Measurements from ENCODE around the gene CD47. TPM values are rescaled to one million over a fixed set of nuclear protein-coding genes. Genes with fewer than 3 reads are reported as not detected.

The CD47 gene
- total and polyA plus RNA-seq, 2 donors (not counting 1 experiment from before 2014, with no cell fraction given): 86.4 to 259 TPM

DNA sequence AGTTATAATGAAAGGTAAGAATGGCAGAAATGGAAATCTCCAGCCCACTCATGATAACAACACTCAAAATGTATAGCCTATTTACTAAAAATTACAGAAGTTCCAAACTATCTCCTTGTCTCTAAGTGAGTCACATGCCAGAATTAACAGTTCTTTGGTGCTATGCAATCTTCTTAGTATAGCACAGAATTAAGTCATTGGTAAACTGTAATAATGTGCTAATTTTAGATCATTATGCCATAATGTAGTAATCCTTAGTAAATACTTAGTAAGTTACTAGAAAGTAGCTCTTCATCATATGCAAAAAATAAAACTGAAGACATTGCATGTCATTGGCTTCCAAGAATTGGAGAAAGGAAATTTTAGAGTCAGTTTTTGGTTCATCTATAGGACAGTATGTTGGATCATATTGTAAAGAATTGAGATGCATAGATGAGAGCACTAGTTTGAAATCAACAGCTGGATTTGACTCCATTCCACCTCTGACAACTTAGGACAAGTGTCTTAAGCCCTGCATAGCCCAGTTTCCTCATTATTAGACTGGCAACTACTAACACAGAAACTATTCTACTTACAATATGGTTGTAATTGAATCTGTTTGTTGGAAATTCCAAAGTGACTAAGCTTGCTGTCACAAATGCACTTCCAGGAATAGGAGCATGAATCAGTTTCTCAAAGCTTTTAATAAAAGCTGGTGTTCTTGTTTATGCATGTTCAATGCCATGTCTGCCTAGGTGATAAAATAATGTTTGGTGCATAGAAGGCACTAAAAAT, 40.1 kb upstream of the CD47 start:
- ChIA-PET CTCF (interaction anchor here (0.5 to 1.2 kb wide), 4 partner anchors 23 to 895 kb away, joined by 3 to 4 read pairs (median 3); no protein-coding TSS in a partner anchor), POLR2A (interaction anchor here (0.8 to 1.2 kb wide), 2 partner anchors 38 to 91 kb away, joined by 3 read pairs; no protein-coding TSS in a partner anchor)
- Histone ChIP-seq H3K27me3 (replicated peaks in 1 of 4; ENCODE audit: control extremely low read depth in 1 of 4, control insufficient read depth in 3 of 4, insufficient read depth in 4 of 4, low read length in 3 of 4) (no peaks in the 10 kb centered on the region), H3K4me2 (replicated peaks; ENCODE audit: low read depth, low read length, poor library complexity, severe bottlenecking) (peak overlapping the region; percentile 79), H4K20me1 (ENCODE audit: control insufficient read depth, insufficient read depth, low read length, poor library complexity, severe bottlenecking) (no peaks in the 10 kb centered on the region), H2AFZ (ENCODE audit: insufficient read depth, low read depth, low read length, poor library complexity, severe bottlenecking) (no peak overlapping the region), H3K79me2 (ENCODE audit: control insufficient read depth, insufficient read depth, low read length) (peaks cover 96% of the 10 kb centered on the region), H3K9me3 (ENCODE audit: control extremely low read depth in 1 of 3, control insufficient read depth in 2 of 3, insufficient read depth in 1 of 3, low read length in 2 of 3) (no peaks in the 10 kb centered on the region), H3K4me3 (ENCODE audit: control extremely low read depth in 1 of 5, extremely low read depth in 1 of 5, insufficient read depth in 1 of 5, low read depth in 2 of 5, low read length in 4 of 5) (peak overlapping the region in 1 of 5 experiments; percentile 49), H3K9ac (ENCODE audit: low read length) (peak overlapping the region; percentile 54), H3K4me1 (ENCODE audit: control insufficient read depth in 2 of 2, insufficient read depth in 2 of 2, low read length in 2 of 2) (peaks cover 97% of the 10 kb centered on the region in 2 donors), H3K27ac (ENCODE audit: low read length in 2 of 2) (peak overlapping the region; percentile 91 to 99), H3K36me3 (replicated peaks in 1 of 2; ENCODE audit: control extremely low read depth in 1 of 2, control insufficient read depth in 1 of 2, extremely low read depth in 1 of 2, insufficient read depth in 2 of 2, low read length in 1 of 2) (peaks cover 0 to 25% of the 10 kb centered on the region in 2 experiments)
- Mint-ChIP-seq H3K4me3 (peak overlapping the region; percentile 62), H3K9me3 (ENCODE audit: insufficient read depth) (no peaks in the 10 kb centered on the region), H3K4me1 (peaks cover 91% of the 10 kb centered on the region), H3K27ac (peak overlapping the region; percentile 85), H3K27me3 (no peaks in the 10 kb centered on the region)
- ATAC-seq (ENCODE audit: low read depth) (no peak), DNase-seq (peak; percentile 39)
- TF ChIP-seq, protein P1, sequence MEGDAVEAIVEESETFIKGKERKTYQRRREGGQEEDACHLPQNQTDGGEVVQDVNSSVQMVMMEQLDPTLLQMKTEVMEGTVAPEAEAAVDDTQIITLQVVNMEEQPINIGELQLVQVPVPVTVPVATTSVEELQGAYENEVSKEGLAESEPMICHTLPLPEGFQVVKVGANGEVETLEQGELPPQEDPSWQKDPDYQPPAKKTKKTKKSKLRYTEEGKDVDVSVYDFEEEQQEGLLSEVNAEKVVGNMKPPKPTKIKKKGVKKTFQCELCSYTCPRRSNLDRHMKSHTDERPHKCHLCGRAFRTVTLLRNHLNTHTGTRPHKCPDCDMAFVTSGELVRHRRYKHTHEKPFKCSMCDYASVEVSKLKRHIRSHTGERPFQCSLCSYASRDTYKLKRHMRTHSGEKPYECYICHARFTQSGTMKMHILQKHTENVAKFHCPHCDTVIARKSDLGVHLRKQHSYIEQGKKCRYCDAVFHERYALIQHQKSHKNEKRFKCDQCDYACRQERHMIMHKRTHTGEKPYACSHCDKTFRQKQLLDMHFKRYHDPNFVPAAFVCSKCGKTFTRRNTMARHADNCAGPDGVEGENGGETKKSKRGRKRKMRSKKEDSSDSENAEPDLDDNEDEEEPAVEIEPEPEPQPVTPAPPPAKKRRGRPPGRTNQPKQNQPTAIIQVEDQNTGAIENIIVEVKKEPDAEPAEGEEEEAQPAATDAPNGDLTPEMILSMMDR (IDR thresholded peaks at IDR 0.05): no peak
- no peak for TF ChIP-seq EZH2 (IDR thresholded peaks at IDR 0.05; ENCODE audit: borderline replicate concordance, insufficient read depth, low read depth, low read length, poor library complexity, severe bottlenecking)
- intact Hi-C loops (cut with micrococcal nuclease): loop anchor here (10.0 kb wide), 1 partner anchor 54 kb away; no protein-coding TSS in a partner anchor

DNA sequence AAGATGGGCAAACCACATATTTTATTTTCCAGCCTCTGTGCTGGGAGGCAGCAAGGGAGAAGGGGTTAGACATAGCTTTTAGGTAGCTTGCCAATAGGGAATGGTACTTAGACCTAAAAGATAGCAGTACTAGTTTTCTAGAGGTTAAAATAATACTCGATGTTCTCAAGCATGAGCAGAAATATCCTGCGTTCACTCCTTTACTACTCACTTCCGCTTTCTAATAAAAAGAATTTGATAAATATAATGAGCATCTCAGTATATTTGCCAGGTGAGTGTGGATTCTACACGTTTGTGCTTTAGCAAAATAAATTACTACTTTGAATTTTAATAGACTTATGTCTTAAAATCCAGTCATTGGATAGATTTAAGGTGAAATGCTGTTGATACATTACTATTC, 39.4 kb upstream of the CD47 start:
- POLR2A ChIA-PET: interaction anchor here (1.2 kb wide), 1 partner anchor 38 kb away, joined by 3 read pairs; no protein-coding TSS in a partner anchor
- CTCF ChIA-PET: no interaction called here
- TF ChIP-seq, protein P1 (IDR thresholded peaks at IDR 0.05): no peak
- no peak for TF ChIP-seq EZH2 (IDR thresholded peaks at IDR 0.05; ENCODE audit: borderline replicate concordance, insufficient read depth, low read depth, low read length, poor library complexity, severe bottlenecking)
- Histone ChIP-seq H2AFZ (ENCODE audit: insufficient read depth, low read depth, low read length, poor library complexity, severe bottlenecking) (no peak overlapping the region), H3K4me3 (ENCODE audit: control extremely low read depth in 1 of 5, extremely low read depth in 1 of 5, insufficient read depth in 1 of 5, low read depth in 2 of 5, low read length in 4 of 5) (peak overlapping the region in 3 of 5 experiments; percentile 16 to 49 (median 28)), H3K9ac (ENCODE audit: low read length) (peak overlapping the region; percentile 54), H3K36me3 (replicated peaks in 1 of 2; ENCODE audit: control extremely low read depth in 1 of 2, control insufficient read depth in 1 of 2, extremely low read depth in 1 of 2, insufficient read depth in 2 of 2, low read length in 1 of 2) (peaks cover 0 to 19% of the 10 kb centered on the region in 2 experiments), H3K4me2 (replicated peaks; ENCODE audit: low read depth, low read length, poor library complexity, severe bottlenecking) (peak overlapping the region; percentile 79), H3K4me1 (ENCODE audit: control insufficient read depth in 2 of 2, insufficient read depth in 2 of 2, low read length in 2 of 2) (peaks cover 92 to 93% of the 10 kb centered on the region in 2 donors), H4K20me1 (ENCODE audit: control insufficient read depth, insufficient read depth, low read length, poor library complexity, severe bottlenecking) (no peaks in the 10 kb centered on the region), H3K27me3 (replicated peaks in 1 of 4; ENCODE audit: control extremely low read depth in 1 of 4, control insufficient read depth in 3 of 4, insufficient read depth in 4 of 4, low read length in 3 of 4) (no peaks in the 10 kb centered on the region), H3K79me2 (ENCODE audit: control insufficient read depth, insufficient read depth, low read length) (peaks cover 93% of the 10 kb centered on the region), H3K27ac (ENCODE audit: low read length in 2 of 2) (peak overlapping the region; percentile 91 to 99), H3K9me3 (ENCODE audit: control extremely low read depth in 1 of 3, control insufficient read depth in 2 of 3, insufficient read depth in 1 of 3, low read length in 2 of 3) (no peaks in the 10 kb centered on the region)
- ATAC-seq (ENCODE audit: low read depth) (no peak), DNase-seq (peak; percentile 66)
- Mint-ChIP-seq H3K9me3 (ENCODE audit: insufficient read depth) (no peaks in the 10 kb centered on the region), H3K27ac (peak overlapping the region; percentile 85), H3K4me3 (peak overlapping the region; percentile 62), H3K27me3 (no peaks in the 10 kb centered on the region), H3K4me1 (peaks cover 87% of the 10 kb centered on the region)
- WGBS (ENCODE audit: insufficient coverage): no CpG with 5 or more reads among the region's 4 CpGs
- intact Hi-C loops (cut with micrococcal nuclease): loop anchor here (10.0 kb wide), 1 partner anchor 55 kb away; no protein-coding TSS in a partner anchor
